Stimulated activated CD8-positive, alpha-beta memory T cell treated with anti-CD3 and anti-CD28 coated beads, Interleukin-7, amount 100 ng/mL, for 1 hour (primary cell): Measurements from ENCODE around the gene RPSA.
"Not testable (repeated sequence)": the region's sequence is repeated elsewhere in the genome, so short reads cannot be mapped to it uniquely, and the experiment has no call there.

Experiments used
- DNase-seq, 2 donors: peaks; one replicate each; pipeline ENCODE4 v3.0.0-alpha.2; 2020; ENCODE audit warnings: low read depth in 2 of 2

The RPSA gene

GRCh38 chr3:39406368-39407258 lies at the start of gene RPSA:
TSS of gene RPSA (plus strand) at chr3:39406720. CDS start at chr3:39407654, 934 bp downstream.
- DNase-seq = peak; percentile 83 to 88

GRCh38 chr3:39358333-39358732 lies 48.2 kb upstream of the RPSA start:
- DNase-seq = no peak

GRCh38 chr3:39361252-39361927 lies 45.1 kb upstream of the RPSA start:
- no peak for DNase-seq

GRCh38 chr3:39362192-39362591 lies 44.3 kb upstream of the RPSA start:
- DNase-seq = no peak

- DNase-seq = no peak
Measured at GRCh38 chr3:39362812-39363211, 43.7 kb upstream of the RPSA start.

GRCh38 chr3:39370450-39370849 lies 36.1 kb upstream of the RPSA start:
- not testable (repeated sequence) for DNase-seq

GRCh38 chr3:39372833-39373232 lies 33.7 kb upstream of the RPSA start:
- DNase-seq = no peak

GRCh38 chr3:39376959-39377634 lies 29.4 kb upstream of the RPSA start:
- no peak for DNase-seq

- peak; percentile 5 to 45 for DNase-seq
Measured at GRCh38 chr3:39378088-39378487, 28.4 kb upstream of the RPSA start.

GRCh38 chr3:39378957-39379777 lies 27.4 kb upstream of the RPSA start:
- no peak for DNase-seq

GRCh38 chr3:39379778-39380155 lies 26.8 kb upstream of the RPSA start:
- no peak for DNase-seq

- no peak for DNase-seq
Measured at GRCh38 chr3:39381432-39381831, 25.1 kb upstream of the RPSA start.

- DNase-seq = peak; percentile 55 to 56
Measured at GRCh38 chr3:39383045-39383880, 23.3 kb upstream of the RPSA start, which contains the start of gene SLC25A38. TSS of gene SLC25A38 (plus strand) at chr3:39383370. CDS start at chr3:39383725, 355 bp downstream.

GRCh38 chr3:39383881-39384664 lies 22.4 kb upstream of the RPSA start:
- peak; percentile 85 to 88 for DNase-seq

GRCh38 chr3:39384665-39385000 lies 21.9 kb upstream of the RPSA start:
- no peak for DNase-seq

- DNase-seq = no peak
Measured at GRCh38 chr3:39385456-39386090, 20.9 kb upstream of the RPSA start.

- DNase-seq = no peak
Measured at GRCh38 chr3:39386318-39386717, 20.2 kb upstream of the RPSA start.

GRCh38 chr3:39387411-39387975 lies 19.0 kb upstream of the RPSA start:
- DNase-seq = no peak

GRCh38 chr3:39388153-39388552 lies 18.4 kb upstream of the RPSA start:
- DNase-seq = no peak
